K562 (cell line): Measurements from ENCODE around the gene SLC44A2. TPM values are rescaled to one million over a fixed set of nuclear protein-coding genes. Genes with fewer than 3 reads are reported as not detected.

Experiments used
- ATAC-seq: fragments of 200-7000 bp; cut with Tn5 transposase; 3 replicates; pipeline ENCODE4 v1.9.1; 2020; ENCODE audit warnings: moderate library complexity
- BruUV-seq: library from RNA; stranded (reverse); fragments of 400-500 nt; replicated peaks from 2 replicates; lab custom pipeline; 2021; lab: Mats Ljungman, UMichigan
- CTCF ChIA-PET: fragments of 300-600 bp; formaldehyde crosslinking; extraction: SDS; loops from one replicate; lab custom pipeline; 2021; ENCODE audit warnings: low intra/inter-chr PET ratio; lab: Yijun Ruan, JAX
- POLR2A ChIA-PET: fragments of 300-600, 350-650 bp; sonication (Branson Sonifier 250); formaldehyde crosslinking; extraction: SDS; loops from one replicate; lab custom pipeline; 2021; ENCODE audit warnings: antibody characterized with exemption, inconsistent platforms; lab: Yijun Ruan, JAX
- DNase-seq, 4 experiments: peaks; one replicate each; pipeline versions ENCODE4 v3.0.0 to v3.0.0-alpha.2; 2011 to 2018; ENCODE audit warnings: low spot score in 3 of 4, mixed read lengths in 3 of 4; ENCODE audit errors: extremely low read depth in 1 of 4
- FAIRE-seq: peaks from 2 replicates; lab custom pipeline; 2011; peaks lifted over from hg19 to GRCh38; lab: Jason Lieb, UNC
- H2AFZ ChIP-seq: 2 replicates; pipeline ENCODE4 v1.6.0; 2011; ENCODE audit warnings: low read depth, low read length, control low read depth, inconsistent platforms
- H3K27ac ChIP-seq: fragments of 200-600 bp; 3 replicates; pipeline ENCODE4 v1.8.0; 2011; ENCODE audit warnings: low read depth, mild to moderate bottlenecking, control low read depth, inconsistent platforms, low read length, moderate library complexity, mixed read lengths; ENCODE audit errors: extremely low read depth
- H3K27me3 ChIP-seq, 2 experiments: fragments of 300-600 bp in 1 of 2; 2 replicates in 1 of 2; 3 replicates in 1 of 2; pipeline versions ENCODE4 v1.6.0 to v1.8.0; 2011; ENCODE audit warnings: inconsistent platforms in 2 of 2, low read length in 2 of 2, mild to moderate bottlenecking in 1 of 2, mixed read lengths in 1 of 2, moderate library complexity in 1 of 2; ENCODE audit not compliant: control insufficient read depth in 2 of 2, insufficient read depth in 2 of 2
- H3K36me3 ChIP-seq: fragments of 300-600 bp; 3 replicates; pipeline ENCODE4 v1.8.0; 2011; ENCODE audit warnings: mild to moderate bottlenecking, low read length, inconsistent platforms; ENCODE audit not compliant: control insufficient read depth, insufficient read depth
- H3K4me1 ChIP-seq, 2 experiments: fragments of 200-600 bp in 1 of 2; replicated peaks in 1 of 2; 2 replicates in 1 of 2; 3 replicates in 1 of 2; pipeline versions ENCODE4 v1.5.1 to v1.8.0; 2011; ENCODE audit warnings: inconsistent platforms in 2 of 2, low read length in 2 of 2, mild to moderate bottlenecking in 1 of 2, mixed read lengths in 1 of 2, moderate library complexity in 1 of 2; ENCODE audit not compliant: control insufficient read depth in 2 of 2, insufficient read depth in 2 of 2
- H3K4me2 ChIP-seq: 2 replicates; pipeline ENCODE4 v1.6.1; 2011; ENCODE audit warnings: low read length, control low read depth, inconsistent platforms, mixed read lengths; ENCODE audit not compliant: insufficient read depth
- H3K4me3 ChIP-seq: fragments of 200-600 bp; sonication (generic), shearing (Covaris generic); 2 replicates; pipeline ENCODE4 v1.5.1; 2016; ENCODE audit warnings: control low read depth, inconsistent platforms
- H3K79me2 ChIP-seq: fragments of 200-600 bp; 3 replicates; pipeline ENCODE4 v1.8.0; 2011; ENCODE audit warnings: low read length, inconsistent platforms; ENCODE audit not compliant: control insufficient read depth, insufficient read depth
- H3K9ac ChIP-seq, 2 experiments: 2 replicates each; pipeline versions ENCODE4 v1.6.0 to v1.6.1; 2011; ENCODE audit warnings: low read depth in 2 of 2, low read length in 2 of 2, control low read depth in 1 of 2, inconsistent platforms in 1 of 2, mild to moderate bottlenecking in 1 of 2, mixed read lengths in 1 of 2; ENCODE audit not compliant: insufficient read depth in 1 of 2
- H3K9me1 ChIP-seq: one replicate; pipeline ENCODE4 v1.6.0; 2011; ENCODE audit warnings: inconsistent platforms, mild to moderate bottlenecking, low read length, moderate library complexity; ENCODE audit not compliant: control insufficient read depth, insufficient read depth
- H3K9me3 ChIP-seq: replicated peaks from 2 replicates; pipeline ENCODE4 v1.5.1; 2011; ENCODE audit warnings: low read depth, low read length, inconsistent platforms; ENCODE audit not compliant: control insufficient read depth, insufficient read depth
- H4K20me1 ChIP-seq: replicated peaks from 2 replicates; pipeline ENCODE4 v1.6.1; 2011; ENCODE audit warnings: low read length, inconsistent platforms, mixed read lengths; ENCODE audit not compliant: control insufficient read depth, insufficient read depth
- EHMT2 ChIP-seq: fragments of 450-650 bp; IDR thresholded peaks from 2 replicates; pipeline ENCODE4 v1.6.1; 2018; ENCODE audit warnings: antibody characterized with exemption
- FOXK1 ChIP-seq: sonication (generic); formaldehyde crosslinking; IDR thresholded peaks from 2 replicates; pipeline ENCODE4 v1.8.0; 2022; ENCODE audit warnings: missing genetic modification reagents, mild to moderate bottlenecking, borderline replicate concordance
- MED1 ChIP-seq: sonication (generic); formaldehyde crosslinking; IDR thresholded peaks from 2 replicates; pipeline ENCODE4 v1.8.1; 2023; ENCODE audit warnings: missing genetic modification reagents, borderline replicate concordance
- MYNN ChIP-seq, 2 experiments: sonication (generic); formaldehyde crosslinking in 1 of 2; IDR thresholded peaks; 2 replicates each; pipeline versions ENCODE4 v1.5.0 to v1.6.1; 2016 to 2020; ENCODE audit warnings: antibody characterized with exemption in 1 of 2, missing genetic modification reagents in 1 of 2
- NCOR1 ChIP-seq: fragments of 450-650 bp; IDR thresholded peaks from 2 replicates; pipeline ENCODE4 v1.6.1; 2016; ENCODE audit warnings: mild to moderate bottlenecking, moderate library complexity
- POLR2AphosphoS5 ChIP-seq: IDR thresholded peaks from 2 replicates; pipeline ENCODE4 v1.6.1; 2011; ENCODE audit warnings: mild to moderate bottlenecking, low read depth, low read length, moderate library complexity; ENCODE audit not compliant: control insufficient read depth, insufficient read depth
- POLR2G ChIP-seq: fragments of 200-400 bp; formaldehyde crosslinking; IDR thresholded peaks from 2 replicates; pipeline ENCODE4 v1.6.1; 2017; ENCODE audit warnings: low read depth, mild to moderate bottlenecking, antibody characterized with exemption, low read length, moderate library complexity
- SIN3B ChIP-seq: fragments of 450-650 bp; IDR thresholded peaks from 2 replicates; pipeline ENCODE4 v1.6.1; 2017; ENCODE audit warnings: low read depth, mild to moderate bottlenecking, moderate library complexity
- SMARCE1 ChIP-seq: fragments of 450-650 bp; IDR thresholded peaks from 2 replicates; pipeline ENCODE4 v1.7.1; 2016; ENCODE audit warnings: mild to moderate bottlenecking
- TEAD4 ChIP-seq, 2 experiments: sonication (generic) in 1 of 2; formaldehyde crosslinking in 1 of 2; IDR thresholded peaks; 2 replicates each; pipeline versions ENCODE4 v1.6.1 to v1.8.0; 2012 to 2022; ENCODE audit warnings: borderline replicate concordance in 1 of 2, inconsistent platforms in 1 of 2, low read length in 1 of 2, mild to moderate bottlenecking in 1 of 2, missing genetic modification reagents in 1 of 2
- XRCC5 ChIP-seq: fragments of 200-400 bp; formaldehyde crosslinking; IDR thresholded peaks from 2 replicates; pipeline ENCODE4 v1.6.1; 2017; ENCODE audit warnings: low read depth, mild to moderate bottlenecking, low read length
- ZBED1 ChIP-seq: IDR thresholded peaks from 2 replicates; pipeline ENCODE4 v1.6.1; 2014
- ZFP30 ChIP-seq: fragments of 250-450 bp; sonication (Bioruptor Pico); IDR thresholded peaks from 2 replicates; pipeline ENCODE4 v1.8.0; 2022; ENCODE audit warnings: moderate library complexity, mild to moderate bottlenecking, inconsistent platforms, borderline replicate concordance
- ZNF217 ChIP-seq: sonication (generic); formaldehyde crosslinking; IDR thresholded peaks from 2 replicates; pipeline ENCODE4 v1.8.0; 2022; ENCODE audit warnings: mild to moderate bottlenecking, missing genetic modification reagents
- ZNF253 ChIP-seq: fragments of 250-450 bp; sonication (Bioruptor Pico); conservative IDR thresholded peaks from 2 replicates; pipeline ENCODE4 v1.6.1; 2021; ENCODE audit warnings: mild to moderate bottlenecking
- WGBS: fragments of 100-300 bp; shearing (Covaris generic); methylation state at CpG from one replicate; pipeline ENCODE4 v1.1.6; 2016; ENCODE audit warnings: low coverage, mixed read lengths; ENCODE audit not compliant: insufficient coverage; ENCODE audit errors: missing lambda C conversion rate; 5-methylcytosine and 5-hydroxymethylcytosine counted together
- in situ Hi-C: fragments of 300-500 bp; cut with MboI; formaldehyde crosslinking; loops from 4 replicates; pipeline ENCODE4 v1.15.0; 2018; ENCODE audit warnings: inconsistent platforms, mixed read lengths
- intact Hi-C: fragments of 100-400 bp; cut with micrococcal nuclease; formaldehyde crosslinking; loops from 2 replicates; pipeline ENCODE4 v1.14.2; 2022
- polyA plus RNA-seq, 8 experiments: library from polyadenylated mRNA; depleted of rRNA in 4 of 8; stranded (reverse) in 5 of 8; unstranded in 3 of 8; fragments of >200 nt; fragmentation: Nextera tagmentation in 2 of 8; fragmentation: Illumina TruSeq in 1 of 8; extraction: Ambion mirVana in 2 of 8; extraction: Trizol in 1 of 8; gene quantifications; 2 replicates each; pipeline versions ENCODE4 v1.2.1 to v1.2.3, GENCODE V29; 2011 to 2014; ENCODE audit warnings: inconsistent platforms in 1 of 8, missing spikeins in 1 of 8
- total RNA-seq, 7 experiments: library from RNA; depleted of rRNA in 6 of 7; stranded (reverse); fragments of >200 nt in 6 of 7; fragmentation: Illumina TruSeq in 2 of 7; extraction: Trizol in 2 of 7; gene quantifications; 2 replicates each; pipeline versions ENCODE4 v1.2.1 to v1.2.3, GENCODE V29; 2011 to 2021; ENCODE audit warnings: low replicate concordance in 1 of 7
- TF ChIP-seq, protein P1 (sequence below): fragments of 250-450 bp; sonication (Bioruptor Pico); IDR thresholded peaks from 2 replicates; pipeline ENCODE4 v1.4.0; 2020; ENCODE audit warnings: mild to moderate bottlenecking, moderate library complexity

Gene SLC44A2
- total and polyA plus RNA-seq, 9 of the 15 experiments (the other 6 are each of a cell fraction or from before 2014, with no cell fraction given): 1.1 to 34.2 (median 8.1) TPM

DNA sequence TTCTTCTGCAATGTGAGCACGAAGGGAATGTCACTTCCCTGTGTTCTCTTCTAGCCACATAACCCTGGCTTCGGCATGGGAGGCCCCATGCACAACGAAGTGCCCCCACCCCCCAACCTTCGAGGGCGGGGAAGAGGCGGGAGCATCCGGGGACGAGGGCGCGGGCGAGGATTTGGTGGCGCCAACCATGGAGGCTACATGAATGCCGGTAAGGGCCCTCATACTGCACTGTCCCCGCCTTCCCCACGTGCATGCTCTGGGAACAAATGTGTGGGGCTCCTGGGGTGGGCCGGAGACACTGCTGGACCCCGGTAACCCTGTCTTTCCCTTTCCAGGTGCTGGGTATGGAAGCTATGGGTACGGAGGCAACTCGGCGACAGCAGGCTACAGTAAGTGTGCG, 58.2 kb downstream of the SLC44A2 start:
- peaks cover 14% of the 10 kb centered on the region for H3K79me2 ChIP-seq
- H3K4me2 ChIP-seq: no peak overlapping the region
- FAIRE-seq (no peak), ATAC-seq (no peak), DNase-seq (no peak)
- no peak overlapping the region; a peak in 1 of 4 replicates for H3K9ac ChIP-seq
- H3K4me3 ChIP-seq: no peak overlapping the region
- no peaks in the 10 kb centered on the region for H3K9me1 ChIP-seq
- H3K9me3 ChIP-seq: no peaks in the 10 kb centered on the region
- no peaks in the 10 kb centered on the region for H3K27me3 ChIP-seq
- WGBS: 92% methylated on average over 19 of the region's 21 CpGs
- in situ Hi-C loops: no loop called here
- CTCF ChIA-PET: no interaction called here
- H2AFZ ChIP-seq: no peak overlapping the region
- H3K4me1 ChIP-seq: peaks cover 0 to 11% of the 10 kb centered on the region in 2 experiments; a peak in 1 of 5 replicates
- peaks cover 9% of the 10 kb centered on the region; the same call in 1 of the 2 replicates for H4K20me1 ChIP-seq
- TF ChIP-seq POLR2G (peak; percentile 65; the same call in 1 of the 2 replicates), SIN3B (no peak), POLR2AphosphoS5 (0 out of 2 replicates have a peak, but pooled peaks have one; percentile 25)
- peaks cover 99% of the 10 kb centered on the region for H3K36me3 ChIP-seq
- POLR2A ChIA-PET: interaction anchor here (0.6 to 2.9 kb wide), 3 partner anchors 9 to 27 kb away, joined by 3 to 13 read pairs (median 10); no protein-coding TSS in a partner anchor
- no TSS peak for BruUV-seq
- intact Hi-C loops: no loop called here
- H3K27ac ChIP-seq: no peak overlapping the region

DNA sequence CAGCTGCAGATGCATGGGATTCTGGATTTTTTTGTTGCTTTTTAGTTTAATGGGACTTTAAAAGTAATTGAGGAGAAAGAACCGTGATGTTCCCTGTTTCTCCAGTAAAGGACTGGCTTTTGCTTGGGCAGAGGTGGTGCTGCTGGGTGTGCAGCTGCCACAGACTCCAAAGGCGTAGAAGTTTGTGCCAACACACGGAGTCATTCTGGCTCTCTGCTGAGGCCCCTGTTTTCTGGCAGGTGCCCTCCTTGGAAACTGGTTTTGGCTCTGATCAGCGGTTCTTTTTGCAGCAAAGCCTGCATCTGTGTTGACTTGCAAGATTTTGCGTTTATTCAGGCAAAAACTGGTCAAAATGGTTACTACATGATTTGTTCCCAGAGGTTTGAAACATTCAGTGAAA, 59.9 kb downstream of the SLC44A2 start:
- no peak for ATAC-seq
- no peaks in the 10 kb centered on the region for H3K9me1 ChIP-seq
- in situ Hi-C loops: no loop called here
- peaks cover 14% of the 10 kb centered on the region for H4K20me1 ChIP-seq
- POLR2A ChIA-PET: interaction anchor here (0.7 kb wide), 1 partner anchor 32 kb away, joined by 3 read pairs; no protein-coding TSS in a partner anchor
- 90% methylated on average over 5 of the region's 5 CpGs for WGBS
- H3K79me2 ChIP-seq: peaks cover 7% of the 10 kb centered on the region; the same call in 1 of the 3 replicates
- peaks cover 99% of the 10 kb centered on the region for H3K36me3 ChIP-seq
- intact Hi-C loops: no loop called here
- H3K4me2 ChIP-seq: no peak overlapping the region
- no peak overlapping the region for H3K9ac ChIP-seq
- no peak overlapping the region for H2AFZ ChIP-seq
- DNase-seq: no peak
- H3K4me1 ChIP-seq: peaks cover 0 to 17% of the 10 kb centered on the region in 2 experiments; a peak in 1 of 5 replicates
- BruUV-seq: TSS peak; percentile 35
- CTCF ChIA-PET: interaction anchor here (0.5 kb wide), 1 partner anchor 16 kb away, joined by 3 read pairs; no protein-coding TSS in a partner anchor
- no peak overlapping the region for H3K4me3 ChIP-seq
- H3K27me3 ChIP-seq: no peaks in the 10 kb centered on the region
- H3K27ac ChIP-seq: no peak overlapping the region
- FAIRE-seq: no peak
- no peaks in the 10 kb centered on the region for H3K9me3 ChIP-seq
- no peak for TF ChIP-seq MED1 (CRISPR knock-in tag)
- no peak for TF ChIP-seq MYNN (IDR thresholded peaks at IDR 0.05)
- no peak for TF ChIP-seq MYNN (CRISPR knock-in tag; IDR thresholded peaks at IDR 0.05)
- no peak for TF ChIP-seq SMARCE1
- no peak for TF ChIP-seq ZFP30 (CRISPR knock-in tag)
- TF ChIP-seq NCOR1: no peak
- TF ChIP-seq ZNF217 (CRISPR knock-in tag): no peak
- TF ChIP-seq ZBED1: no peak
- TF ChIP-seq EHMT2: no peak
- TF ChIP-seq, protein P1, sequence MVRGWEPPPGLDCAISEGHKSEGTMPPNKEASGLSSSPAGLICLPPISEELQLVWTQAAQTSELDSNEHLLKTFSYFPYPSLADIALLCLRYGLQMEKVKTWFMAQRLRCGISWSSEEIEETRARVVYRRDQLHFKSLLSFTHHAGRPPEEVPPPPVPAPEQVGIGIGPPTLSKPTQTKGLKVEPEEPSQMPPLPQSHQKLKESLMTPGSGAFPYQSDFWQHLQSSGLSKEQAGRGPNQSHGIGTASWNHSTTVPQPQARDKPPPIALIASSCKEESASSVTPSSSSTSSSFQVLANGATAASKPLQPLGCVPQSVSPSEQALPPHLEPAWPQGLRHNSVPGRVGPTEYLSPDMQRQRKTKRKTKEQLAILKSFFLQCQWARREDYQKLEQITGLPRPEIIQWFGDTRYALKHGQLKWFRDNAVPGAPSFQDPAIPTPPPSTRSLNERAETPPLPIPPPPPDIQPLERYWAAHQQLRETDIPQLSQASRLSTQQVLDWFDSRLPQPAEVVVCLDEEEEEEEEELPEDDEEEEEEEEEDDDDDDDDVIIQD (CRISPR knock-in tag): no peak
- TF ChIP-seq ZNF253 (CRISPR knock-in tag): no peak
- no peak for TF ChIP-seq FOXK1 (CRISPR knock-in tag)
- TF ChIP-seq TEAD4 (IDR thresholded peaks at IDR 0.05; ENCODE audit: low read length): no peak
- TF ChIP-seq TEAD4 (CRISPR knock-in tag; IDR thresholded peaks at IDR 0.05; ENCODE audit: borderline replicate concordance): no peak
- TF ChIP-seq XRCC5: no peak
